Activated gamma-delta T cell (primary cell): Measurements from ENCODE around the gene E2F1.
"Not testable (repeated sequence)": the region's sequence is repeated elsewhere in the genome, so short reads cannot be mapped to it uniquely, and the experiment has no call there.

Source experiments
- DNase-seq: peaks from one replicate; lab custom pipeline; 2025; lab: John Stamatoyannopoulos, UW

Gene E2F1

GRCh38 chr20:33640287-33640686, 45.9 kb downstream of the E2F1 start:
- no peak for DNase-seq

DNA sequence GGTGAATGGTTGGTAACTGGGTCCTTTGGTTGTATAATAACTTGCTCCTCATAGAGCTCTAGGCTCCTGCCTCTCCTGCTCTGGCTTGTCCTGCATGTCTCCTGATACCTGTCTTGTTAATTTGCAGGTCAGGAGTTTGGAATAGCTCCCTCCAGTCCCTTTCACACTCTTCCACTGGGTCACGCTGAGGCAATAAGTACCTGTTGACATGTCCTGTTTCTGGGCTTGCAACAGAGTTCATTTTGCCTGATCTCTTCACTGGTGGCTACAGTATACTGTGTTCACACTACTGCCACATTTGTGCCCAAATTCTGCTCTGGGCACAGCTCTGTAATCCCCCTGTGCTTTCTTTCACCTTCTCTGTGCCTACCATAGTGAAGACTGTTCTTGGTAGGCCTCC, 49.4 kb downstream of the E2F1 start:
- no peak for DNase-seq

GRCh38 chr20:33635341-33635740, 50.8 kb downstream of the E2F1 start:
- no peak for DNase-seq

DNA sequence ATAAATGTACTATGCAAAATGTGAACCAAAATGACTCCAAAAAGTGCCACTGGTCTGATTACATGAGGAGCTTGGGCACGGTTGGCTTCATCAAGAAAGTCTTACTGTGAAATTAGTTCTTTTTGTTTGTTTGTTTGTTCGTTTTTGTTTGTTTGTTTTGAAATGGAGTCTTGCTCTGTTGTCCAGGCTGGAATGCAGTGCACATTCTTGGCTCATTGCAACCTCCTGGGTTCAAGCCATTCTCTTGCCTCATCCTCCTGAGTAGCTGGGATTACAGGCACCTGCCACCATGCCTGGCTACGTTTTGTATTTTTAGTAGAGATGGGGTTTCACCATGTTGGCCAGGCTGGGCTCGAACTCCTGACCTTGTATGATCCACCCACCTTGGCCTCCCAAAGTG, 54.3 kb downstream of the E2F1 start:
- DNase-seq: not testable (repeated sequence)

- no peak for DNase-seq
These were observed 55.7 kb downstream of the E2F1 start for GRCh38 chr20:33630507-33630906.

- DNase-seq: no peak
These were observed 56.2 kb downstream of the E2F1 start for GRCh38 chr20:33629979-33630378.

DNA sequence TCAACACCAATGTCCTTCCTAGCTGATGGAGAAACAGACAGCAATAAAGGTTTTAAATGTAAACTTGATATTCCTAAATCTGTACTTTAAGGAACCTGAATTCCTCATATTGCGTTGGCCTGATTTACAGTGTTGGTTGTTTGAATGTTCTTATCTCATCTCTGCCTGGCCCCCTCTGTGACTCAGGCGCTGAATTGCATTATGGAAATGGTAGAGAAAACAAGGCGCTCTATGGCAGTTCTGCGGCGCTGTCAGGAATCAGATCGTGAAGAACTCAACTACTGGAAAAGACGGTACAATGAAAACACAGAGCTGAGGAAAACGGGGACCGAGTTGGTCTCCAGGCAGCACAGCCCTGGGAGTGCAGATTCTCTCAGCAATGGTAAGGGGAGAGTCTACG, 56.7 kb downstream of the E2F1 start:
- no peak for DNase-seq

GRCh38 chr20:33627577-33628216, 58.5 kb downstream of the E2F1 start:
- DNase-seq: no peak

DNA sequence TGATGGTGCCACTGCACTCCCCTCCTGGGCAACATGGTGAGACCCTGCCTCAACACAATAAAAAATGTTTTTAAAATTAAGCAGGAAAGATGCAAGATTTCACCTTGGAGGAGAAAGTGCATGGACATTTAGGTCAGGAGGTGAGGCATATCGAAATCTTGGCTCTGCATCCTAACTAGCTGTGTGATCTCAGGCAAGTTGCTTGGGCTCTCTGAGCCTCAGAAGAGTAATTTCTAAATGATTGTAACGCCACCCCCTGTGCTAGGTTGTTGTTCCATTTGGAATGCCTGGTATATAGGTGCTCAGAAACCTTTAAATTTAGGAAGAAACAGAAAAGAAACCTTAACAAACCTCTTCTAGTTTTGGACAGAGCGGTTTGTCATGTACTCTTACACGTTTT, 60.0 kb downstream of the E2F1 start:
- no peak for DNase-seq
